ENCODE results near the gene LSR. TPM values are rescaled to one million over a fixed set of nuclear protein-coding genes. Genes with fewer than 3 reads are reported as not detected.

LSR gene
- total RNA-seq, 1 donor from 2014 or later, result 32.9 TPM

- Histone ChIP-seq H3K36me3 (no peaks in the 10 kb centered on the region), H3K4me3 (no peak overlapping the region), H3K9me3 (no peaks in the 10 kb centered on the region), H3K27me3 (no peaks in the 10 kb centered on the region), H3K27ac (no peak overlapping the region), H3K4me1 (no peaks in the 10 kb centered on the region)
- intact Hi-C loops (cut with DNase I), result loop anchor here (10.0 kb wide), 1 partner anchor 496 kb away; no protein-coding TSS in a partner anchor
- TF ChIP-seq POLR2AphosphoS5 (IDR thresholded peaks at IDR 0.05; ENCODE audit: insufficient read depth in 1 of 2, low read depth in 1 of 2), result no peak
- TF ChIP-seq CTCF (IDR thresholded peaks at IDR 0.05), result no peak
- TF ChIP-seq POLR2A (IDR thresholded peaks at IDR 0.05), result no peak
- no peak for DNase-seq (ENCODE audit: extremely low spot score in 2 of 2)
Measured at GRCh38 chr19:35310331-35310730, 61.5 kb downstream of the LSR start.

- no peaks in the 10 kb centered on the region for H3K9me3 ChIP-seq
- no peak overlapping the region for H3K27ac ChIP-seq
- H3K27me3 ChIP-seq, result no peaks in the 10 kb centered on the region
- no peaks in the 10 kb centered on the region for H3K36me3 ChIP-seq
- H3K4me3 ChIP-seq, result no peak overlapping the region
- no peak for TF ChIP-seq CTCF (IDR thresholded peaks at IDR 0.05)
- no peak for TF ChIP-seq POLR2A (IDR thresholded peaks at IDR 0.05)
- TF ChIP-seq POLR2AphosphoS5 (IDR thresholded peaks at IDR 0.05; ENCODE audit: insufficient read depth in 1 of 2, low read depth in 1 of 2), result no peak
- no peak for DNase-seq (ENCODE audit: extremely low spot score in 2 of 2)
- H3K4me1 ChIP-seq, result no peaks in the 10 kb centered on the region
- intact Hi-C loops (cut with DNase I), result loop anchor here (10.0 kb wide), 1 partner anchor 496 kb away; no protein-coding TSS in a partner anchor
Measured at GRCh38 chr19:35310811-35311465, 62.1 kb downstream of the LSR start.

GRCh38 chr19:35311901-35312665 lies 63.3 kb downstream of the LSR start:
- no peak for DNase-seq (ENCODE audit: extremely low spot score in 2 of 2)
- no peaks in the 10 kb centered on the region for H3K4me1 ChIP-seq
- no peak overlapping the region for H3K27ac ChIP-seq
- intact Hi-C loops (cut with DNase I), result loop anchor here (10.0 kb wide), 1 partner anchor 497 kb away; no protein-coding TSS in a partner anchor
- no peak for TF ChIP-seq POLR2A (IDR thresholded peaks at IDR 0.05)
- TF ChIP-seq CTCF (IDR thresholded peaks at IDR 0.05), result no peak
- no peak for TF ChIP-seq POLR2AphosphoS5 (IDR thresholded peaks at IDR 0.05; ENCODE audit: insufficient read depth in 1 of 2, low read depth in 1 of 2)
- no peaks in the 10 kb centered on the region for H3K36me3 ChIP-seq
- no peaks in the 10 kb centered on the region for H3K9me3 ChIP-seq
- no peaks in the 10 kb centered on the region for H3K27me3 ChIP-seq
- no peak overlapping the region for H3K4me3 ChIP-seq

GRCh38 chr19:35313587-35313986 lies 64.8 kb downstream of the LSR start:
- no peak for DNase-seq (ENCODE audit: extremely low spot score in 2 of 2)
- Histone ChIP-seq H3K27me3 (no peaks in the 10 kb centered on the region), H3K4me3 (no peak overlapping the region), H3K9me3 (no peaks in the 10 kb centered on the region), H3K27ac (no peak overlapping the region), H3K4me1 (peaks cover 10% of the 10 kb centered on the region), H3K36me3 (no peaks in the 10 kb centered on the region)
- intact Hi-C loops (cut with DNase I), result loop anchor here (10.0 kb wide), 1 partner anchor 499 kb away; no protein-coding TSS in a partner anchor
- TF ChIP-seq CTCF (IDR thresholded peaks at IDR 0.05) (no peak), POLR2A (IDR thresholded peaks at IDR 0.05) (no peak), POLR2AphosphoS5 (IDR thresholded peaks at IDR 0.05; ENCODE audit: insufficient read depth in 1 of 2, low read depth in 1 of 2) (no peak)
